Measurements from ENCODE around the gene SNPH.

Gene SNPH

DNA sequence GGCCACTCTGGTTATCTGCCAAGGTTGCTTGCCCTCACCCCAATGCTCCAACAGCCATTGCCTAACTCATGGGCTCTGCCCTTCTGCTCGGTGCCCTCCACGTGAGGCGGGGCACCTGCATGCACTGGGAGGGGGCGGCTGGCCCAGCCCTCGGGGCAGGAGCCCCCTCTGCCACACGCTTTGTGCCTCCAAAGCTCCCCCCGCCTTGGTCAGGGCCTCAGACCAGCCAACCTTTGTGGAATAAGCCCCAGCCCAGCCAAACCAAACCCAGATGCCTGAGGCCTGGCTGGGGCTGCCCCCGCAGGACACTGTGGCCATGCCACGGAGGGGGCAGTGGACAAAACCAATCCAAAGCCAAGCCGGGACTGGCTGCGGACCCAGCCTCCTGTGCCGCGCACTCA is 41.5 kb downstream of the SNPH start:
- no peak for DNase-seq

GRCh38 chr20:1308067-1308701 is 42.1 kb downstream of the SNPH start:
- no peak for DNase-seq

DNA sequence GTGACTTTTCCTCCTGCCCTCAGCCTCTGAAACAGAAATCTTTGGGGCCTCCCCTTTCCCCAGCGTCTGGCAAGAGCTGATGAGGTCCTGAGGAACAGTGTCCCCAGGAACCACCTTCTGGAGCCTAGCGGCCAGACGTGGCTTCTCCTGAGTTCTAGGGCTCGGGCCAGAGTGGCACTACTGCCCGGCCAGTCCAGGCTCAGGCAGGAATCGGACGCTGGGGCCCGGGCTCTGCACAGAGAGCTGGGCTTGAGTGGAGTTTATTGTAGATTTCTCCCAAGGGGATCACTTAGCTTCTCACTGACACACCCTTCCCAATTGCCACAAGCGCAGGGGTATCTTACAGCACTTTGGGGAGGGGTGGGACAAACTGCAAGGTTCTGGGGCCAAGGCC is 42.6 kb downstream of the SNPH start:
- DNase-seq: no peak

GRCh38 chr20:1309439-1309847 is 43.3 kb downstream of the SNPH start:
- DNase-seq: no peak

GRCh38 chr20:1310071-1310470 is 44.0 kb downstream of the SNPH start:
- DNase-seq: no peak

GRCh38 chr20:1310506-1311190 is 44.6 kb downstream of the SNPH start:
- no peak for DNase-seq

- no peak for DNase-seq
Observed at GRCh38 chr20:1312308-1312707, 46.2 kb downstream of the SNPH start.

DNA sequence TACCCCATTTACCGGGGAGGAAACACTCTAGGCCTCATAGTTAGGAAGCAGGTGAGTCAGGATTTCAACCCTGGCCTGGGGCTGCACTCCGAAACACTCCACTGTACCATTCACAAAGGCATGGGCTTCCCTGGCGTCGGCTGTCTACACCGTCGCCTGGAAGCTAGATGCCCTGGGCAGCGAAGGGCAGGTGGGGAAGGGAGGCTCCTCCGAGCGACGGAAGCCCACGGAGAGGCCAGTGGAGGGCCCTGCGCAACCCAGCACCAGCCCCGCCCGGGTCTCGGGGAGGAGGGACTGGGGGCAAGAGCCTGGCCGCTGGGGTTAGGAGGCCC is 46.8 kb downstream of the SNPH start:
- DNase-seq: no peak

DNA sequence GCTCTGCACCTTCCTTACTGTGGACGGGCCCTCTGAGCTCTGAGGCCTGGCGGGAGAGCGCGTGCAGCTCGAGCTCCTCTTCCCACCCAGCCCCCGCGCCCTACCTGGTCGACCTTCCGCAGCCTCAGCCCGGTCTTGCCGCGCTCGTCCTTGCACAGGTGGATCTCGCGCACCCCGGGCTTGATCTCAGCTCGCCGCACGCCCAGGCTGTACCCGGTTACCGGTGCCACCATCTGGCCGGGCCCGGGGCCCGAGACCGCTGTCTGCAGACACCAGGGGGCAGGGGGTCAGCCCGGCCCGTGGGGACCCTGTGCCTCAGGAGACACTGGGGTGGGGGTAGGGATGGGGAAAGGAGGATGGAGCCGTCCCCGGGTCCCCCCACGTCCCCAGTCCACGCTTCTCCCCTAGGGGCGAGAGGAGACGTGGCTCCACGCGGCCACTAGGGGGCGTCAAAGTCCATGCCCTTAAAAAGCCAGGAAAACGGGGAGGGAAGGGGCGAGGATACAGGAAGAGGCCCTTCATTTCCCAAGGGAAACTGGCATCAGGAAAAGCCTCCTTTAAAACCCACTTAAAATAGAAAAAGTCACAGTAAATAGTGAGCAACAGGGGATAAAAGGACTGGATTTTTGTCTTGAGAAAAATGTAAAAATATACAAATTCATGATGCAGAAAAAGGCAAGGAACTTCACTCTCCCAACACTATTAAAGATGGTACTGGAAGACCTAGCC is 47.3 kb downstream of the SNPH start:
- peak; percentile 68 to 76 for DNase-seq

GRCh38 chr20:1315804-1316203 is 49.7 kb downstream of the SNPH start:
- no peak for DNase-seq

DNA sequence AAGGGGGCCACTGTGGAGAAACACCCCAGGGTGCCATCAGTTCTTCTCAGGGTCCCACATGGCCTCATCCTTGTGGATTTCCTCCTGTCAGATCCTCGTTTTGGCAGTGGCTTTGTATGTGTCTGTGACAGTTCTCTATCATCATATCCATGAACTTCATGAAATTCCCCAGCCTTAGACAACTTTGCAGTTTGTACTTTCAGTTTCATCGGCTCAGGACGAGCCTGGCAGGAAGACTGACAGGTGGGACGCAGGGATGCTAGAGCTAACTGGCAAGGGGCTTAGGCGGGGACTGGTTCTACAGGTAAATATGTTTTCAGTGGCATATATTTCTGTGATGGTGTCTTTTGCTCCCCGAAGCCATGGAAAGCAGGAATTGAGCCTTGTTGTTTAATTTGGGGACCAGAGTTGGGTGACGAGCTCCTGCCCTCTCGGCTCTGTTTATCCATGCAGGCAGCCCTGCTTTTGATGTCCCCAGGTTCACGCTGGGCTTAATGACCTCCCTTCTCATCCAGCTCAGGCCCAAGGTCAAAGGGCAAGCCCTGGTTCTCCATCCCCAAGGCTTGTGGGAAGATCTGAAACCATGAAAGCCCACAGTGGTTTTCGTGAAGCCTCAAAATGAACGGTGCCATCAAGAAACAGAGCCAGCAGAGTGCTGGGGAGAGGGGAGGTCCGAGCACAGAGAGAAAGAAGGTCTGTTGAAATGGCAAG is 51.6 kb downstream of the SNPH start:
- DNase-seq: no peak

- DNase-seq: no peak
Observed at GRCh38 chr20:1319051-1319450, 53.0 kb downstream of the SNPH start.

DNA sequence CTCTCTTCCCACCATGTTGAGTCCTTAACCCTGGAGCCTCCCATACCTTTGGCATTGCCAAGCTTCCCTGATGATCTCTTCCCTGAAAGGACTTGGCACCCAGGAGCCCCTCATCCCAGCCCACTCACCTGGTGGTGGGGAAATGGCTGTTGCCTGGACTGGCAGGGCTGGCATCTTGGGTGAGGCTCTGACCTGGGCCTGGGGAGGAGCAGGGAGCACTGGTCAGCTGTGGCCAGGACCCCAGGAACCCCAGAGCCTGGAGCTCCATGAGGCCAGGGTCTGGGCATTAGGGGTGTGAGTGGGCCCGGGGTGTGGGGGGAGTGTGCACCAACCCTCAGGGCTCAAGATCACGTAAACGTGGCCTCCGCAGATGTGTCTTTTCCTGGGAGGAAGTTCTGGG is 53.4 kb downstream of the SNPH start:
- no peak for DNase-seq

DNA sequence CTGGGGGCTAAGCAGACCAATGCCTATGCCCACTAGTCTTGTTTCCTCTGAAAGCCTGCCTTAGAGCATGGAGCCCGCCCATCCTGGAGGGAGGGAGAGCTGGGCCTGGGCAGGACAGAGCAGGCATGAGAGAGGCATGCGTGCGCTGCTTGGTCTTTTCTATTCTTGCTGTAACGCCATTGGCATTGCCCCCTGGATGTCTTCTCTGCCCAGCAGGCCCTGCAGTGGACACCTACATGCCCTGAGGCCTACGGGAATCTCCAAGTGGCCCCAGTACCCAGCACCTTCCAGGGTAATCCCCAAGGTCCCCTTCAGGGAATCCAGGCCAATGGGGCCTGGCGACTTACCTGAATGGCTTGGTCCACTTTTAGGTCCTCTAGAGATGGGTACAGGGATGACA is 53.9 kb downstream of the SNPH start:
- DNase-seq: no peak

DNA sequence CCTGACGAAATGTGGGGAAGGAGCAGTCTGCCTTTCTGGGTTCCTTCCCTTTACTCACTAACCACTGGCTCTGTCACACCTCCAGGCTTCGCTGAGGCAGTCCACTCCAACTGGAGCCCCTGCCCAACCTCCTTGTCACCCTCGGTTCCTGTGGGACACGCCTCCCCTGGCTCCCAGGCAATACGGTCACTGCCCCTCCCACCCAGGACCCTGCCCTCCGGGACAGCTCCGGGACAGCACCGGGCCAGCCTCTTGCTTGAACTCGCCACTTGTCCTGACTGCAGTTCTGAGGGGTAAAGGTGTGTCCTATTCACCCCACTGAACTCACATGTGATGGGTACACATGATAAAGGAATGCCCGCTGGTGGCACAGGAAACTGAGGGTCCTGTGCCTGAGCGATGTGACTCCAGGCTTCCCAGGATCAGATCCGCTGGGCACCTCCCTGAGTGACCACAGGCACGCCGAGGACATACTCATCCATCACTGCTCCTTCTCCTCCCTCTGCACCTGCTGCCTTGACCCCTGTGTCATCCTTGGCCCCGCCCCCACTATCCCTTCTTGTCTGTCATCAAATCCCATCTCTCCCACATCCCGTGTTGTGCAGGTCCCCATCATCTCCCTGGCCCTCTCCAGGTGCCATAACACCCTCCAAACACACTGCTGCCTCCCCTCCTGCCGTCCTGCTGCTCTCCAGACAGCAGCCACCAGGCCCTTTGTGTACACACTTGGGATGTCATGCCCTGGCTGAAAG is 55.0 kb downstream of the SNPH start:
- no peak for DNase-seq

- no peak for DNase-seq
Observed at GRCh38 chr20:1321654-1321939, 55.5 kb downstream of the SNPH start.

GRCh38 chr20:1322511-1323245 is 56.6 kb downstream of the SNPH start:
- no peak for DNase-seq

- DNase-seq: no peak
Observed at GRCh38 chr20:1323256-1323655, 57.2 kb downstream of the SNPH start.

- no peak for DNase-seq
Observed at GRCh38 chr20:1323830-1324597, 57.9 kb downstream of the SNPH start.

GRCh38 chr20:1324598-1325172 is 58.6 kb downstream of the SNPH start:
- DNase-seq: peak; percentile 24 to 39
